Ascending aorta (tissue), 2 donors: ENCODE measurements around the gene IMPA2. TPM values are rescaled to one million over a fixed set of nuclear protein-coding genes. Genes with fewer than 3 reads are reported as not detected.
"Not testable (repeated sequence)": the region's sequence is repeated elsewhere in the genome, so short reads cannot be mapped to it uniquely, and the experiment has no call there.

ENCODE experiments used
- DNase-seq, 2 donors: peaks; one replicate each; pipeline ENCODE4 v3.0.0-alpha.2; 2019; ENCODE audit warnings: low spot score in 2 of 2
- H3K27ac ChIP-seq, 2 donors: fragments of 200-600 bp; sonication (generic); one replicate each; pipeline ENCODE4 v1.5.1; 2016 to 2017; ENCODE audit warnings: mild to moderate bottlenecking in 1 of 2
- H3K27me3 ChIP-seq: fragments of 200-600 bp; sonication (generic); one replicate; pipeline ENCODE4 v1.5.1; 2017
- H3K36me3 ChIP-seq, 2 donors: fragments of 200-600 bp; sonication (generic); one replicate each; pipeline ENCODE4 v1.5.1; 2016
- H3K4me1 ChIP-seq, 2 donors: fragments of 200-600 bp; sonication (generic); one replicate each; pipeline ENCODE4 v1.5.1; 2016 to 2017; ENCODE audit warnings: mild to moderate bottlenecking in 1 of 2
- H3K4me3 ChIP-seq, 2 donors: fragments of 200-600 bp; sonication (generic); one replicate each; pipeline ENCODE4 v1.5.1; 2016 to 2017; ENCODE audit warnings: mild to moderate bottlenecking in 1 of 2
- H3K9me3 ChIP-seq, 2 donors: fragments of 200-600 bp; sonication (generic); one replicate each; pipeline ENCODE4 v1.5.1; 2016
- intact Hi-C: fragments of 100-400 bp; cut with DNase I; formaldehyde crosslinking; loops from one replicate; pipeline ENCODE4 v1.15.1; 2023
- total RNA-seq: library from RNA; depleted of rRNA; stranded (reverse); fragments of >200 nt; gene quantifications from one replicate; pipeline ENCODE4 v1.1.0, GENCODE V29; 2016
- TF ChIP-seq, protein P1 (sequence below), 3 experiments: fragments of 200-600 bp in 2 of 3; fragments of 450-650 bp in 1 of 3; sonication (generic) in 2 of 3; IDR thresholded peaks; one replicate each; pipeline ENCODE4 v1.5.1; 2016 to 2019; ENCODE audit warnings: antibody characterized with exemption in 3 of 3, mild to moderate bottlenecking in 1 of 3, moderate library complexity in 1 of 3

IMPA2 gene
- total RNA-seq, 1 donor from 2014 or later: 43.4 TPM

DNA sequence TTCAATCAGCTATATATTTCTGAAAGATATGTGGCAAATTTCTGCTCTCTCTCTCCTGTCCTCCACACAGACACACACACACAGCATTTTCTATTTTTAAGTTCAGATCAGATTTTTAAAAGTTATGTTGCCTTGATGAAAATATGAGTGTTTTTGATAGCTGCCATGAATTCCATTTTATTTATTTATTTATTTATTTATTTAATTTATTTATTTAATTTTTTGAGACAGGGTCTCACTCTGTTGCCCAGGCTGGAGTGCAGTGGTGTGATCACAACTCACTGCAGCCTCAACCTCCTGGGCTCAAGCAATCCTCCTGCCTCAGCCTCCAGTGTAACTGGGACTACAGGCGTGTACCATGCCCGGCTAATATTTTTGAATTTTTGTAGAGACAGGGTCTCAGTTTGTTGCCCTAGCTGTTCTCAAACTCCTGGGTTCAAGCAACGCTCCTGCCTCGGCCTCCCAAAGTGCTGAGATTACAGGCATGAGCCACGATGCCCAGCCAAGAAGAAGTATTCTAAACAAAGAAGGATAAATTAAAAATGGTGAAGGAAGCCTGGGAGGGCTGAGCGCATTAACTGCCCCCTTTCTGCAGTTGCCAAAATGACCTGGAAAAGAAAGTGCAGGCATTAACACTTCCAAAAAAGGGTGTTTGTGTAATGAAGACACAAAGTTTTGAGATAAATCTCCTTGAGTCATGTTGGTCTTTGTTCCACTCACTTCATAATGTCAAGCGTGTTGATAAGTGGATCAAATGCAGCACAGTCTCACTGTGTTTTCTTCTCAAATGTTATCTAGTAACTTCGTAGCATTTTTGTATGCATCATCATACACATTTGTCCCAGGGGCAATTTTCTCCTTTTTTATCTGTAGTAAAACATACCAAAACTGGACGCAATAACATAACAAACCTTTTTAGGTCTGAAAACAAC is 11.1 kb upstream of the IMPA2 start:
- no peaks in the 10 kb centered on the region for H3K4me1 ChIP-seq
- no peaks in the 10 kb centered on the region for H3K36me3 ChIP-seq
- H3K27ac ChIP-seq: no peak overlapping the region
- intact Hi-C loops: no loop called here
- H3K9me3 ChIP-seq: no peaks in the 10 kb centered on the region
- TF ChIP-seq, protein P1, sequence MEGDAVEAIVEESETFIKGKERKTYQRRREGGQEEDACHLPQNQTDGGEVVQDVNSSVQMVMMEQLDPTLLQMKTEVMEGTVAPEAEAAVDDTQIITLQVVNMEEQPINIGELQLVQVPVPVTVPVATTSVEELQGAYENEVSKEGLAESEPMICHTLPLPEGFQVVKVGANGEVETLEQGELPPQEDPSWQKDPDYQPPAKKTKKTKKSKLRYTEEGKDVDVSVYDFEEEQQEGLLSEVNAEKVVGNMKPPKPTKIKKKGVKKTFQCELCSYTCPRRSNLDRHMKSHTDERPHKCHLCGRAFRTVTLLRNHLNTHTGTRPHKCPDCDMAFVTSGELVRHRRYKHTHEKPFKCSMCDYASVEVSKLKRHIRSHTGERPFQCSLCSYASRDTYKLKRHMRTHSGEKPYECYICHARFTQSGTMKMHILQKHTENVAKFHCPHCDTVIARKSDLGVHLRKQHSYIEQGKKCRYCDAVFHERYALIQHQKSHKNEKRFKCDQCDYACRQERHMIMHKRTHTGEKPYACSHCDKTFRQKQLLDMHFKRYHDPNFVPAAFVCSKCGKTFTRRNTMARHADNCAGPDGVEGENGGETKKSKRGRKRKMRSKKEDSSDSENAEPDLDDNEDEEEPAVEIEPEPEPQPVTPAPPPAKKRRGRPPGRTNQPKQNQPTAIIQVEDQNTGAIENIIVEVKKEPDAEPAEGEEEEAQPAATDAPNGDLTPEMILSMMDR (IDR thresholded peaks at IDR 0.05): no peak
- no peak overlapping the region for H3K4me3 ChIP-seq
- no peak for DNase-seq
- no peaks in the 10 kb centered on the region for H3K27me3 ChIP-seq

DNA sequence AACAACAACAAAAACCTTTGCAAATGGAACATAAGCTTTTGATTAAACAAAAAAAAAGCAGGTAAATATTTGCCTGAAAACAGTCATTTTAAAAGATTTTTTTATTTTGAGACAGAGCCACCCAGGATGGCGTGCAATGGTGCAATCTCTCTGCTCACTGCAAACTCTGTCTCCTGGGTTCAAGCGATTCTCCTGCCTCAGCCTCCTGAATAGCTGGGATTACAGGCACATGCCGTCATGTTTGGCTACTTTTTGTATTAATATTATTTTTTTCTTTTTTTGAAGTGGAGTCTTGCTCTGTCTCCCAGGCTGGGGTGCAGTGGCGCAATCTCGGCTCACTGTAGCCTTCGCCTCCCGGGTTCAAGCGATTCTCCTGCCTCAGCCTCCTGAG is 10.5 kb upstream of the IMPA2 start:
- H3K4me3 ChIP-seq, H3K27ac ChIP-seq, H3K4me1 ChIP-seq, H3K36me3 ChIP-seq, DNase-seq, intact Hi-C loops, H3K27me3 ChIP-seq, H3K9me3 ChIP-seq: not testable (repeated sequence)

DNA sequence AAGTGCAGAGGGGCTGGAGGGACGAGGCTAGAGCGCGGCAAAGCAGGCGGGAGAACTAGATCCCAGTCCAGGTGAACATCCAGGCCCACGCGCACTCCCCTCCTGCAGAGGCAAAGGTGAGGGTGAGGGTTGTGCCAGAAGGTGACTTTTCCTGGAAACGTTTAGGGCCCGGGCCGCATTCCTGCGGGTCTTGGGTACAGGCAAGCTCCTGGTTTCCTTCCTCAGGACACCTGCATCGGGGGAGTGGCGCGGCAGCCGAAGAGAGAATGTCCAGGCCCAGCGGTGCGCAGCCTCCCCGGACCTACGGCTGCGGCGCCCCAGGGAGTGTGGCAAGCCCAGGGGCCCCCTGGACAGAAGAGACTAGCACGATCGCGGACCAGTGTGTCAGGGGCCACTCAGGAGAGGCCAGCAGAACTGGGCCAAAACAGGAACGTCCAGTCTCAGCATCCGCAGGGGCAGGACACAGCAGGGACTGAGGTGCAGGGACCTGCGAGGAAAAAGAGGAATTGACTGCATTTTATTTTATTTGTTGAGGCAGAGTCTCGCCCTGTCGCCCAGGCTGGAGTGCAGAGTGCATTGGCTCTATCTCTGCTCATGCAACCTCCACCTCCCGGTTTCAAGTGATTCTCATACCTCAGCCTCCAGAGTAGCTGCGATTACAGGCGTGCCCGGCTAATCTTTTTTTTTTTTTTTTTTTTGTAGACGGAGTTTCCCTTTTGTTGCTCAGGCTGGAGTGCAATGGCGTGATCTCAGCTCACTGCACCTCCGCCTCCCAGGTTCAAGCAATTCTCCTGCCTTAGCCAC is 8.7 kb upstream of the IMPA2 start:
- intact Hi-C loops: no loop called here
- no peaks in the 10 kb centered on the region for H3K36me3 ChIP-seq
- H3K27ac ChIP-seq: no peak overlapping the region
- no peaks in the 10 kb centered on the region for H3K4me1 ChIP-seq
- no peak overlapping the region for H3K4me3 ChIP-seq
- no peak for DNase-seq
- no peaks in the 10 kb centered on the region for H3K27me3 ChIP-seq
- no peaks in the 10 kb centered on the region for H3K9me3 ChIP-seq
- TF ChIP-seq, protein P1 (IDR thresholded peaks at IDR 0.05): no peak

DNA sequence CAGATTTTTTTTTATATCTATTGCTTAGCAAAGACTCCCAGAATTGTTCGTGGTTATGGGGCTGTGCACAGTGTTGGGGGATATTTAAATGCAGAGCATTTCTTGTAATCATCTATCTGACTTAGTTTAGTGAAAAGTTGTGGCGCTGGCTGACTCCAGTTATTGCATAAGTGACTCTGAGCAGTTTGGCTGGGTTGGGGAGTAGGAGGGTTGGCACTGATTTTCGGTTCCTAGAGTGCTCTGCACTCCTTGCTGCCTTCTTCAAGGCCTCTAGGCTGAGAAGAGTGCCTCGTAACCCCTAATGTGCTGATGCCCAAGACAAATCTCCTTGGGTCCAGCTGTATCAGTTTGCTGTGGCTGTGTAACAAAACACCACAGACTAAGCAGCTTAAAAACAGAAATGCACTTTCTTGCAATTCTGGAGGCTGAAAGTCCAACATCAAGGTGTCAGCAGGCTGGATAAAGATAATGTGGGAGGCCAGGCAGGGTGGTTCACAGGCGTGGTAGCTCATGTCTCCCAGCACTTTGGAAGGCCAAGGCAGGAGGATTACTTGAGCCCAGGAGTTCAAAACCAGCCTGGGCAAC is 6.5 kb upstream of the IMPA2 start:
- no peaks in the 10 kb centered on the region for H3K9me3 ChIP-seq
- TF ChIP-seq, protein P1 (IDR thresholded peaks at IDR 0.05): no peak
- intact Hi-C loops: no loop called here
- no peaks in the 10 kb centered on the region for H3K27me3 ChIP-seq
- H3K4me1 ChIP-seq: peaks cover 0 to 4% of the 10 kb centered on the region in 2 donors
- no peak overlapping the region for H3K27ac ChIP-seq
- no peaks in the 10 kb centered on the region for H3K36me3 ChIP-seq
- DNase-seq: no peak
- H3K4me3 ChIP-seq: no peak overlapping the region

DNA sequence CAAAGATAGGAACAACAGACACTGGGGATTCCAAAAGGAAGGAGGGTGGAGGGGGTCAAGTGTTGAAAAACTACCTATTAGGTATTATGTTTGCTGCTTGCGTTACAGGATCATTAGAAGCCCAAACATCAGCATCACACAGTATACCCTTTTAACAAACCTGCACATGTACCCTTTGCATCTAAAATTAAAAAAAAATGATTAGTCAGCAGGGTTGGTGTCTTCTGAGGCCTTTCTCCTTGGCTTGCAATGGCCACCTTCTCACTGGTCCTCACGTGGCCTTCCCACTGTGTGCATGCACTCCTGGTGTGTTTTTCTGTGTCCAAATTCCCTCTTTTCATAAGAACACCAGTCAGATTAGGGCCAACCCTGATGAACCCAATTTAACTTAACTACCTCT is 5.6 kb upstream of the IMPA2 start:
- no peak overlapping the region for H3K27ac ChIP-seq
- H3K4me3 ChIP-seq: no peak overlapping the region
- peaks cover 0 to 8% of the 10 kb centered on the region in 2 donors for H3K4me1 ChIP-seq
- H3K36me3 ChIP-seq: no peaks in the 10 kb centered on the region
- H3K9me3 ChIP-seq: no peaks in the 10 kb centered on the region
- TF ChIP-seq, protein P1 (IDR thresholded peaks at IDR 0.05): no peak
- DNase-seq: no peak
- H3K27me3 ChIP-seq: no peaks in the 10 kb centered on the region
- intact Hi-C loops: no loop called here
